Vagina (tissue), 2 donors: ENCODE results near the gene TAS1R3. TPM values are rescaled to one million over a fixed set of nuclear protein-coding genes. Genes with fewer than 3 reads are reported as not detected.

Source experiments
- DNase-seq, 2 donors: peaks; one replicate each; pipeline ENCODE4 v3.0.0-alpha.2; 2017; ENCODE audit errors: extremely low spot score in 2 of 2
- H3K27ac ChIP-seq: fragments of 200-600 bp; sonication (generic); one replicate; pipeline ENCODE4 v1.5.1; 2019
- H3K27me3 ChIP-seq: fragments of 200-600 bp; sonication (generic); one replicate; pipeline ENCODE4 v1.5.1; 2019
- H3K36me3 ChIP-seq, 2 donors: fragments of 200-600 bp; sonication (generic); one replicate each; pipeline ENCODE4 v1.5.1; 2017 to 2019
- H3K4me1 ChIP-seq: fragments of 200-600 bp; sonication (generic); one replicate; pipeline ENCODE4 v1.5.1; 2019
- H3K4me3 ChIP-seq, 2 donors: fragments of 200-600 bp; sonication (generic); 1 replicate in 1 of 2; 2 replicates in 1 of 2; pipeline ENCODE4 v1.5.1; 2016 to 2019
- H3K9me3 ChIP-seq: fragments of 200-600 bp; sonication (generic); one replicate; pipeline ENCODE4 v1.5.1; 2019
- POLR2A ChIP-seq, 2 donors: fragments of 450-650 bp; IDR thresholded peaks; one replicate each; pipeline ENCODE4 v1.6.1; 2017; ENCODE audit warnings: antibody characterized with exemption in 2 of 2, mild to moderate bottlenecking in 2 of 2, moderate library complexity in 2 of 2
- POLR2AphosphoS5 ChIP-seq, 2 donors: sonication (generic); formaldehyde crosslinking; IDR thresholded peaks; one replicate each; pipeline ENCODE4 v1.9.0; 2017; ENCODE audit warnings: antibody characterized with exemption in 2 of 2, mild to moderate bottlenecking in 2 of 2, low read depth in 1 of 2; ENCODE audit not compliant: insufficient read depth in 1 of 2
- intact Hi-C: fragments of 100-400 bp; cut with DNase I; formaldehyde crosslinking; loops from one replicate; pipeline ENCODE4 v1.15.1; 2023
- total RNA-seq: library from RNA; depleted of rRNA; stranded (reverse); fragments of >200 nt; gene quantifications from one replicate; pipeline ENCODE4 v1.2.3, GENCODE V29; 2016
- TF ChIP-seq, protein P1 (sequence below), 3 experiments: fragments of 450-650 bp in 2 of 3; fragments of 200-600 bp in 1 of 3; sonication (generic) in 1 of 3; IDR thresholded peaks; one replicate each; pipeline ENCODE4 v1.5.1; 2017 to 2019; ENCODE audit warnings: antibody characterized with exemption in 3 of 3, mild to moderate bottlenecking in 2 of 3, moderate library complexity in 2 of 3

The TAS1R3 gene
- total RNA-seq, 1 donor from 2014 or later: 0.74 TPM

DNA sequence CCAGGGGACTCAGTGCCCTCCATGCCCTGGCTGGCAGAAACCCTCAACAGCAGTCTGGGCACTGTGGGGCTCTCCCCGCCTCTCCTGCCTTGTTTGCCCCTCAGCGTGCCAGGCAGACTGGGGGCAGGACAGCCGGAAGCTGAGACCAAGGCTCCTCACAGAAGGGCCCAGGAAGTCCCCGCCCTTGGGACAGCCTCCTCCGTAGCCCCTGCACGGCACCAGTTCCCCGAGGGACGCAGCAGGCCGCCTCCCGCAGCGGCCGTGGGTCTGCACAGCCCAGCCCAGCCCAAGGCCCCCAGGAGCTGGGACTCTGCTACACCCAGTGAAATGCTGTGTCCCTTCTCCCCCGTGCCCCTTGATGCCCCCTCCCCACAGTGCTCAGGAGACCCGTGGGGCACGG, 2.8 kb upstream of the TAS1R3 start:
- no peak overlapping the region for H3K4me3 ChIP-seq
- peaks cover 55% of the 10 kb centered on the region for H3K4me1 ChIP-seq
- H3K27ac ChIP-seq: no peak overlapping the region
- intact Hi-C loops: no loop called here
- no peak for DNase-seq
- no peak for TF ChIP-seq POLR2AphosphoS5 (IDR thresholded peaks at IDR 0.05; ENCODE audit: insufficient read depth in 1 of 2, low read depth in 1 of 2)
- TF ChIP-seq, protein P1, sequence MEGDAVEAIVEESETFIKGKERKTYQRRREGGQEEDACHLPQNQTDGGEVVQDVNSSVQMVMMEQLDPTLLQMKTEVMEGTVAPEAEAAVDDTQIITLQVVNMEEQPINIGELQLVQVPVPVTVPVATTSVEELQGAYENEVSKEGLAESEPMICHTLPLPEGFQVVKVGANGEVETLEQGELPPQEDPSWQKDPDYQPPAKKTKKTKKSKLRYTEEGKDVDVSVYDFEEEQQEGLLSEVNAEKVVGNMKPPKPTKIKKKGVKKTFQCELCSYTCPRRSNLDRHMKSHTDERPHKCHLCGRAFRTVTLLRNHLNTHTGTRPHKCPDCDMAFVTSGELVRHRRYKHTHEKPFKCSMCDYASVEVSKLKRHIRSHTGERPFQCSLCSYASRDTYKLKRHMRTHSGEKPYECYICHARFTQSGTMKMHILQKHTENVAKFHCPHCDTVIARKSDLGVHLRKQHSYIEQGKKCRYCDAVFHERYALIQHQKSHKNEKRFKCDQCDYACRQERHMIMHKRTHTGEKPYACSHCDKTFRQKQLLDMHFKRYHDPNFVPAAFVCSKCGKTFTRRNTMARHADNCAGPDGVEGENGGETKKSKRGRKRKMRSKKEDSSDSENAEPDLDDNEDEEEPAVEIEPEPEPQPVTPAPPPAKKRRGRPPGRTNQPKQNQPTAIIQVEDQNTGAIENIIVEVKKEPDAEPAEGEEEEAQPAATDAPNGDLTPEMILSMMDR (IDR thresholded peaks at IDR 0.05): no peak
- no peak for TF ChIP-seq POLR2A (IDR thresholded peaks at IDR 0.05)
- no peaks in the 10 kb centered on the region for H3K27me3 ChIP-seq
- peaks cover 0 to 15% of the 10 kb centered on the region in 2 donors for H3K36me3 ChIP-seq
- H3K9me3 ChIP-seq: no peaks in the 10 kb centered on the region

DNA sequence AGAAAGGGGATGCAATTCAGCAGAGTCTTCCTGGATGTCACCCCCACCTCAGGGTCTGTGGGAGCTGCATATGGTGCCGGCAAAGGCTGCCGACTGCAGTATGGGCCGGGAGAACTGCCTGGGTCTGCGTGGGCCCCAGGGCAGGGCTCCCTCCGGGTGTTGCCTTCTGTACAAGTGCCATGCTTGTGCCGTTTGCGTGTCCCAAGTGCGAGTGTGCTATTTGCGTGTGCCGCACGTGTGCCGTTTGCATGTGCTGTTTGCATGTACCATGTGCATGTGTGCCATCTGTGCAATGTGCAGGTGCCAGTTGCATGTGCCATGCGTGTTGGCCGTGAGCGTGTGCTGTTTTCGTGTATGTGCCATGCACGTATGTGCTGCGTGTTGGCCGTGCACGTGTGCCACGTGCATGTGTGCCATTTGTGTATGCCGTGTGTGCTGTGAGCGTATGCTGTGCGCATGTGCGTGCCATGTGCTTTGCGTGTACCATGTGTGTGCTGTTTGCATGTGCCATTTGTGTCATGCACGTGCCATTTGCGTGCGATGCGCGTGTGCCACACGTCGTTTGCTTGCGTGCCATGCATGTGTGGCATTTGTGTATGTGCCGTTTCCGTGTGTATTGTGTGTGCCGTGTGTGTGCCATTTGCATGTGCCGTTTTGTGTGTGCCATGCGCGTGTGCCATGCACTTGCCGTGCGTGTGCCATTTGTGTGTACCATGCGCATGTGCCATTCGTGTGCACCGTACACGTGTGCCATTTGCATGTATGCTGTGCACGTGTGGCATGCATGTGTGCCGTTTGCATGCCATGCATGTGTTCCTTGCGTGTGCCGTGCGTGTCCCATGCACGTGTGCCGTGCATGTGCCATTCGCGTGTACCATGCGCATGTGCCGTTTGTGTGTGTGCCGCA, 1.5 kb upstream of the TAS1R3 start:
- Histone ChIP-seq H3K27me3 (no peaks in the 10 kb centered on the region), H3K4me1 (peaks cover 55% of the 10 kb centered on the region)
- TF ChIP-seq, protein P1 (IDR thresholded peaks at IDR 0.05): no peak
- TF ChIP-seq POLR2A (IDR thresholded peaks at IDR 0.05) (no peak), POLR2AphosphoS5 (IDR thresholded peaks at IDR 0.05; ENCODE audit: insufficient read depth in 1 of 2, low read depth in 1 of 2) (no peak)

DNA sequence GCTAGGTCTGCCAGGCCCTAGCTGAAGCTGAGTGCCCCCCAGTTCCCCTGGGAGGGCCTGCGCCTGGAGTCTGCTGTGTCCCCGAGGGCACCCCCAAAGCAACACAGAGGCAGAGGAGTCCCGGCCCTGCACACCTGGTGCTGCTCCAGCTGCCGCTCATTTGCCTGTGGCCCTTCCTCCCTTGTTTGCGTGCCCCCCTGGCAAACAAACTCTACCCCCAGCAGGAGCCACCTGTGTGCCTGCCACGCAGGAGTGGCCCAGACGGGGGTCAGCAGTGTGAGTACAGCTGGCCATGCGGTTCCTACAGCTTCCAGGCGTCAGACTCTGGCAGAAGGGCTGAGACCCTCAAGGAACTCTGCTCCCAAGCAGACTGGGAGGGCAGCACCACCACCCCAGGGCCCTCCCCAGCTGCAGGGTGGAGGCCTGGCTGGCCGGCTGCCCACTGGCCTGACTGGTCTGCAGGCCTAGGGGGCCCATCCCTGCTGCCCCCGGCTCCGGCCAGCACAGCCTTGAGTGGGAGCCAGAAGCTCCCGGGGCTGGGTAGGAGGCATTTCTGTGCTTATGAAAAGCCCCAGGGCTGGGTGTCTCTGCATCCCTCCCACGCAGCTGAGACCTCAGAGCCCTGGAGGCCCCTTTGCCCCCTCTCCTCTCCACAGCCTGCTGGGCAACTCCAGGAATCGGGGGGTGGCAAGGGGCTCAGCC, 563 bp upstream of the TAS1R3 start:
- Histone ChIP-seq H3K36me3 (peaks cover 0 to 15% of the 10 kb centered on the region in 2 donors), H3K4me1 (peaks cover 48% of the 10 kb centered on the region), H3K27me3 (no peaks in the 10 kb centered on the region), H3K4me3 (no peak overlapping the region), H3K9me3 (no peaks in the 10 kb centered on the region), H3K27ac (no peak overlapping the region)
- no peak for DNase-seq
- TF ChIP-seq POLR2AphosphoS5 (IDR thresholded peaks at IDR 0.05; ENCODE audit: insufficient read depth in 1 of 2, low read depth in 1 of 2) (no peak), POLR2A (IDR thresholded peaks at IDR 0.05) (no peak)
- TF ChIP-seq, protein P1 (IDR thresholded peaks at IDR 0.05): no peak
- intact Hi-C loops: no loop called here

More for the DNA sequence above, 1.5 kb upstream of the TAS1R3 start:
- Histone ChIP-seq H3K36me3 (peaks cover 0 to 15% of the 10 kb centered on the region in 2 donors), H3K27ac (no peak overlapping the region), H3K9me3 (no peaks in the 10 kb centered on the region), H3K4me3 (no peak overlapping the region)
- intact Hi-C loops: no loop called here
- no peak for DNase-seq

DNA sequence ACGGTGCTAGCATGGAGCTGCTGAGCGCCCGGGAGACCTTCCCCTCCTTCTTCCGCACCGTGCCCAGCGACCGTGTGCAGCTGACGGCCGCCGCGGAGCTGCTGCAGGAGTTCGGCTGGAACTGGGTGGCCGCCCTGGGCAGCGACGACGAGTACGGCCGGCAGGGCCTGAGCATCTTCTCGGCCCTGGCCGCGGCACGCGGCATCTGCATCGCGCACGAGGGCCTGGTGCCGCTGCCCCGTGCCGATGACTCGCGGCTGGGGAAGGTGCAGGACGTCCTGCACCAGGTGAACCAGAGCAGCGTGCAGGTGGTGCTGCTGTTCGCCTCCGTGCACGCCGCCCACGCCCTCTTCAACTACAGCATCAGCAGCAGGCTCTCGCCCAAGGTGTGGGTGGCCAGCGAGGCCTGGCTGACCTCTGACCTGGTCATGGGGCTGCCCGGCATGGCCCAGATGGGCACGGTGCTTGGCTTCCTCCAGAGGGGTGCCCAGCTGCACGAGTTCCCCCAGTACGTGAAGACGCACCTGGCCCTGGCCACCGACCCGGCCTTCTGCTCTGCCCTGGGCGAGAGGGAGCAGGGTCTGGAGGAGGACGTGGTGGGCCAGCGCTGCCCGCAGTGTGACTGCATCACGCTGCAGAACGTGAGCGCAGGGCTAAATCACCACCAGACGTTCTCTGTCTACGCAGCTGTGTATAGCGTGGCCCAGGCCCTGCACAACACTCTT, 1.1 kb downstream of the TAS1R3 start:
- intact Hi-C loops: no loop called here
- DNase-seq: no peak
- H3K27ac ChIP-seq: no peak overlapping the region
- peaks cover 37% of the 10 kb centered on the region for H3K4me1 ChIP-seq
- no peaks in the 10 kb centered on the region for H3K27me3 ChIP-seq
- no peak overlapping the region for H3K4me3 ChIP-seq
- H3K36me3 ChIP-seq: peaks cover 0 to 11% of the 10 kb centered on the region in 2 donors
- H3K9me3 ChIP-seq: no peaks in the 10 kb centered on the region
- TF ChIP-seq, protein P1 (IDR thresholded peaks at IDR 0.05): no peak
- TF ChIP-seq POLR2AphosphoS5 (IDR thresholded peaks at IDR 0.05; ENCODE audit: insufficient read depth in 1 of 2, low read depth in 1 of 2): no peak
- no peak for TF ChIP-seq POLR2A (IDR thresholded peaks at IDR 0.05)
